ENCODE results near the gene FGF8.

FGF8 gene

DNA sequence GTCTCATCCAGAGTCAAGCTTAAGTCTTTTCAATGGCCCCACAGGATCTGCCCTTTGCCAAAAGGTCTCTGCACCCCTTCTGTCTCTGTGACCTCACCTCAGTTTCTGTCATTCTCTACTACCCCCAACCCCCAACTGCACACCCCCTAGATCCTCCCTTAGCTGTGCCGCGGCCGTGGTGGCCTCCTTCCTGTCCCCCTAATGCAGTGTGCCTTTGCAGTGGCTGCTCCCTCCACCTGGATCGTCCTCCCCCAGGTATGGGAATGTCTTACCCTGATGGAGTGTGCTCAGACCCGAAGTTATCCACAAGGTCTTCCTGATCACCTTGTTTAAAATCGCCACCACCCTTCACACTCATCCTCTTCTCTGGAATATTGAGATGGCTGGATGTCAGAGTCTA is 9.6 kb downstream of the FGF8 start:
- Histone ChIP-seq H4K8ac (ENCODE audit: low read depth, low read length) (no peak overlapping the region), H3K4me1 (ENCODE audit: control insufficient read depth in 1 of 2, insufficient read depth in 2 of 2, low read length in 2 of 2) (no peaks in the 10 kb centered on the region), H3K9me3 (ENCODE audit: insufficient read depth, low read depth, low read length) (peaks cover 2% of the 10 kb centered on the region), H2AFZ (ENCODE audit: insufficient read depth, low read length, poor library complexity) (no peak overlapping the region), H4K91ac (ENCODE audit: low read depth, low read length) (no peak overlapping the region), H3K36me3 (ENCODE audit: control insufficient read depth in 1 of 2, insufficient read depth in 2 of 2, low read length in 2 of 2) (no peaks in the 10 kb centered on the region), H3K79me2 (ENCODE audit: control insufficient read depth, insufficient read depth, low read length, poor library complexity) (no peaks in the 10 kb centered on the region), H3K27ac (ENCODE audit: low read depth, low read length) (no peak overlapping the region), H2BK120ac (ENCODE audit: insufficient read depth, low read length, poor library complexity) (no peak overlapping the region), H2BK5ac (ENCODE audit: low read depth, low read length, poor library complexity) (no peak overlapping the region), H2BK12ac (ENCODE audit: low read length) (no peak overlapping the region), H3K9ac (ENCODE audit: low read length) (no peak overlapping the region), H3K27me3 (ENCODE audit: insufficient read depth, low read length) (no peaks in the 10 kb centered on the region), H3K18ac (ENCODE audit: low read length) (no peak overlapping the region), H3K4me3 (ENCODE audit: low read depth, low read length) (no peak overlapping the region), H3K23ac (ENCODE audit: low read length) (no peak overlapping the region), H3K14ac (ENCODE audit: low read length) (no peak overlapping the region), H2AK5ac (ENCODE audit: low read length) (no peak overlapping the region), H3K4me2 (ENCODE audit: low read length) (no peak overlapping the region), H4K12ac (ENCODE audit: low read depth, low read length) (no peak overlapping the region), H3K4ac (ENCODE audit: low read depth, low read length) (no peak overlapping the region), H3K79me1 (ENCODE audit: low read length) (no peaks in the 10 kb centered on the region)
- no peak for DNase-seq
- WGBS (ENCODE audit: extremely low coverage, insufficient coverage, insufficient read length) = no CpG with 5 or more reads among the region's 6 CpGs

DNA sequence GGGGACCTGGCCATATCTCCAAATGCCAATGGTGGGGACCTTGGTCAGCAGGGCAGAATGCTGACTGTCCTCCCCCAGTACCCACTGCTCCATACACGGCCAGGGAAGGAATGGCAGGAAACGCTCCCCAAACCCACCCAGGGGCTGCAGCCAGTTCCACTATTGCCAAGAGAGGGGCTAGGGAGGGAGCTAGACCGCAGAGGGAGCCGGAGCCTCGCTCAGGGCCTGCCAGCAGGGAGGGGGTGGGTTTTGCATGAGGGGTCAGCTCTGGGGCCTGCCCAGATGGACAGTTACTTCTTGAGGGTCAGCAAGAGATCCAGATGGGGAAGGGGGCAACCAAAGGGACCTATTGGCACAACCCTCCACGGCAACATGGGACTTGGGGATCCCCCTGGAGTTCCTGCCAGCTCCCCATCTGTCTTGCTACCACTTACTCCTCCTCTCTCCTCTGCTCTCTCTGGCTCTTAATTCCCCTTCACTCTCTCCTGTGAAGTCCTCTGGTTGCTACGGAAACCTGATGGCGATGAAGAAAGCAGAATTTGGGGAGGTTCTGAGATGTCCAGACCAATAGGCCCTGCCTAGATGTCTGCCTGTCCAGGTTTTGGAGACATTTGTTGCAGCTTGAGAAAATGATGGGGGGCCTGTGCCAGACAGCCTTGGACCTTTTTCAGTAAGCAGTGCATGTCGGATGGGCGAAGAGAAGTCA is 12.6 kb downstream of the FGF8 start:
- H2BK120ac ChIP-seq (ENCODE audit: insufficient read depth, low read length, poor library complexity) = no peak overlapping the region
- H3K4me1 ChIP-seq (ENCODE audit: control insufficient read depth in 1 of 2, insufficient read depth in 2 of 2, low read length in 2 of 2) = no peaks in the 10 kb centered on the region
- no peak overlapping the region for H3K14ac ChIP-seq (ENCODE audit: low read length)
- no peak overlapping the region for H4K91ac ChIP-seq (ENCODE audit: low read depth, low read length)
- no peak overlapping the region for H3K23ac ChIP-seq (ENCODE audit: low read length)
- H3K4me3 ChIP-seq (ENCODE audit: low read depth, low read length) = no peak overlapping the region
- no peak overlapping the region for H2AFZ ChIP-seq (ENCODE audit: insufficient read depth, low read length, poor library complexity)
- no peak overlapping the region for H3K27ac ChIP-seq (ENCODE audit: low read depth, low read length)
- no peak overlapping the region for H3K4ac ChIP-seq (ENCODE audit: low read depth, low read length)
- no peaks in the 10 kb centered on the region for H3K79me2 ChIP-seq (ENCODE audit: control insufficient read depth, insufficient read depth, low read length, poor library complexity)
- no peak overlapping the region for H3K18ac ChIP-seq (ENCODE audit: low read length)
- H2BK5ac ChIP-seq (ENCODE audit: low read depth, low read length, poor library complexity) = no peak overlapping the region
- no peak overlapping the region for H2AK5ac ChIP-seq (ENCODE audit: low read length)
- H3K4me2 ChIP-seq (ENCODE audit: low read length) = no peak overlapping the region
- peaks cover 1% of the 10 kb centered on the region for H3K9me3 ChIP-seq (ENCODE audit: insufficient read depth, low read depth, low read length)
- H2BK12ac ChIP-seq (ENCODE audit: low read length) = no peak overlapping the region
- no peaks in the 10 kb centered on the region for H3K36me3 ChIP-seq (ENCODE audit: control insufficient read depth in 1 of 2, insufficient read depth in 2 of 2, low read length in 2 of 2)
- H3K9ac ChIP-seq (ENCODE audit: low read length) = no peak overlapping the region
- WGBS (ENCODE audit: extremely low coverage, insufficient coverage, insufficient read length) = no CpG with 5 or more reads among the region's 10 CpGs
- no peak overlapping the region for H4K8ac ChIP-seq (ENCODE audit: low read depth, low read length)
- no peaks in the 10 kb centered on the region for H3K27me3 ChIP-seq (ENCODE audit: insufficient read depth, low read length)
- no peak overlapping the region for H4K12ac ChIP-seq (ENCODE audit: low read depth, low read length)
- H3K79me1 ChIP-seq (ENCODE audit: low read length) = no peaks in the 10 kb centered on the region
- DNase-seq = no peak

DNA sequence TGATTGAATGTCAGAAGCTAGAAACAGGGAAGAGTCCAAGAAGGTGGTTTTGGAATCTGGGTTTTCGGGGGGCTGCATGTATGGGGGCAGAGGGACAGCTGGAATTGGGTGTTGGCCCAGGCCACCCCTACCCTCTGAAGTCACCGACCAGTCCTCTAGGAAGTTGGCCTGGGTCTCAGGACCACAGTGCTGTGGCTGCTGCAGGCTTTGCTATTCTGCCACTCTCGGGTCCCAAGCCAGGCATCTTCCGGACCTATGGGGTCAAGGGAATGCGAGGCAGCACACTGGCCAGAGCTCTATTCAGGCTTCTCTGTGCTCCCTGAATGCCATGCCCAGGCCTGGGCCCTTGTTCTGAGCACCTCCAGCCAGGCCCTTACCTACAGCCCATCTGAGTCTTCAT is 13.2 kb downstream of the FGF8 start:
- no peak overlapping the region for H2BK12ac ChIP-seq (ENCODE audit: low read length)
- no peak overlapping the region for H3K4ac ChIP-seq (ENCODE audit: low read depth, low read length)
- H4K8ac ChIP-seq (ENCODE audit: low read depth, low read length) = no peak overlapping the region
- no peak overlapping the region for H3K4me3 ChIP-seq (ENCODE audit: low read depth, low read length)
- no peak overlapping the region for H3K23ac ChIP-seq (ENCODE audit: low read length)
- peaks cover 1% of the 10 kb centered on the region for H3K9me3 ChIP-seq (ENCODE audit: insufficient read depth, low read depth, low read length)
- no peaks in the 10 kb centered on the region for H3K36me3 ChIP-seq (ENCODE audit: control insufficient read depth in 1 of 2, insufficient read depth in 2 of 2, low read length in 2 of 2)
- no peak overlapping the region for H4K91ac ChIP-seq (ENCODE audit: low read depth, low read length)
- H3K14ac ChIP-seq (ENCODE audit: low read length) = no peak overlapping the region
- no peak overlapping the region for H3K9ac ChIP-seq (ENCODE audit: low read length)
- no peak overlapping the region for H2BK5ac ChIP-seq (ENCODE audit: low read depth, low read length, poor library complexity)
- H3K27ac ChIP-seq (ENCODE audit: low read depth, low read length) = no peak overlapping the region
- H3K79me1 ChIP-seq (ENCODE audit: low read length) = no peaks in the 10 kb centered on the region
- no peak overlapping the region for H3K18ac ChIP-seq (ENCODE audit: low read length)
- no peak overlapping the region for H2AFZ ChIP-seq (ENCODE audit: insufficient read depth, low read length, poor library complexity)
- no peak overlapping the region for H3K4me2 ChIP-seq (ENCODE audit: low read length)
- H4K12ac ChIP-seq (ENCODE audit: low read depth, low read length) = no peak overlapping the region
- H3K4me1 ChIP-seq (ENCODE audit: control insufficient read depth in 1 of 2, insufficient read depth in 2 of 2, low read length in 2 of 2) = no peaks in the 10 kb centered on the region
- no peak overlapping the region for H2BK120ac ChIP-seq (ENCODE audit: insufficient read depth, low read length, poor library complexity)
- H2AK5ac ChIP-seq (ENCODE audit: low read length) = no peak overlapping the region
- H3K27me3 ChIP-seq (ENCODE audit: insufficient read depth, low read length) = no peaks in the 10 kb centered on the region
- DNase-seq = no peak
- no peaks in the 10 kb centered on the region for H3K79me2 ChIP-seq (ENCODE audit: control insufficient read depth, insufficient read depth, low read length, poor library complexity)
- no CpG with 5 or more reads among the region's 5 CpGs for WGBS (ENCODE audit: extremely low coverage, insufficient coverage, insufficient read length)

DNA sequence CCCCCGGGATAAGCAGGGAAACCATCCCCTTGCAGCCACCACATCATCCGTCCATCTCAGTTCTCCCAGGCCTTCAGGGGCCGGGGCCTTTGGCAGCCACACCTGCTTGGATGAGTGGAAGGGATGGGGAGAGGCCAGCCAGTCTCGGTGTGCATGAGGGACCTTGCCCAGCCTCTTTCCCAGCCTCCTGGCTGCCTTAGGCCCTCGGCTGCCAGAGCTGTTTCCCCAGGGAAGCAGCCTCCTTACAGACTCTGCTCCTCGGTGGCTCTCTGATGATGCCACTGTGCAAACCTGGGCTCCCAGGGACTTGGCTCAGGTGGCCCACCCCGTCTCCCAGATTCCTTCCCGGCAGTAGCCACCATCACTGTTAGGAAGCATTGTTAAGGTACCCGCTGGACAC is 14.7 kb downstream of the FGF8 start:
- no peaks in the 10 kb centered on the region for H3K4me1 ChIP-seq (ENCODE audit: control insufficient read depth in 1 of 2, insufficient read depth in 2 of 2, low read length in 2 of 2)
- WGBS (ENCODE audit: extremely low coverage, insufficient coverage, insufficient read length) = no CpG with 5 or more reads among the region's 9 CpGs
- H3K27me3 ChIP-seq (ENCODE audit: insufficient read depth, low read length) = no peaks in the 10 kb centered on the region
- no peak overlapping the region for H2BK5ac ChIP-seq (ENCODE audit: low read depth, low read length, poor library complexity)
- no peak overlapping the region for H2BK120ac ChIP-seq (ENCODE audit: insufficient read depth, low read length, poor library complexity)
- H3K27ac ChIP-seq (ENCODE audit: low read depth, low read length) = no peak overlapping the region
- no peak for DNase-seq
- H3K4me2 ChIP-seq (ENCODE audit: low read length) = no peak overlapping the region
- H3K4me3 ChIP-seq (ENCODE audit: low read depth, low read length) = no peak overlapping the region
- no peak overlapping the region for H4K12ac ChIP-seq (ENCODE audit: low read depth, low read length)
- no peak overlapping the region for H4K8ac ChIP-seq (ENCODE audit: low read depth, low read length)
- H3K9ac ChIP-seq (ENCODE audit: low read length) = no peak overlapping the region
- H3K79me1 ChIP-seq (ENCODE audit: low read length) = no peaks in the 10 kb centered on the region
- H3K9me3 ChIP-seq (ENCODE audit: insufficient read depth, low read depth, low read length) = no peaks in the 10 kb centered on the region
- H3K36me3 ChIP-seq (ENCODE audit: control insufficient read depth in 1 of 2, insufficient read depth in 2 of 2, low read length in 2 of 2) = no peaks in the 10 kb centered on the region
- H2BK12ac ChIP-seq (ENCODE audit: low read length) = no peak overlapping the region
- H2AK5ac ChIP-seq (ENCODE audit: low read length) = no peak overlapping the region
- no peaks in the 10 kb centered on the region for H3K79me2 ChIP-seq (ENCODE audit: control insufficient read depth, insufficient read depth, low read length, poor library complexity)
- H3K14ac ChIP-seq (ENCODE audit: low read length) = no peak overlapping the region
- no peak overlapping the region for H4K91ac ChIP-seq (ENCODE audit: low read depth, low read length)
- H2AFZ ChIP-seq (ENCODE audit: insufficient read depth, low read length, poor library complexity) = no peak overlapping the region
- no peak overlapping the region for H3K18ac ChIP-seq (ENCODE audit: low read length)
- no peak overlapping the region for H3K4ac ChIP-seq (ENCODE audit: low read depth, low read length)
- no peak overlapping the region for H3K23ac ChIP-seq (ENCODE audit: low read length)

Data from trophoblast cell (in vitro differentiated cells and primary cell).